ENCODE data around the gene MED1. TPM values are rescaled to one million over a fixed set of nuclear protein-coding genes. Genes with fewer than 3 reads are reported as not detected.
"Not testable (repeated sequence)": the region's sequence is repeated elsewhere in the genome, so short reads cannot be mapped to it uniquely, and the experiment has no call there.

The MED1 gene
- total RNA-seq, 1 experiment from 2014 or later = 41.5 TPM

GRCh38 chr17:39483506-39483905 is 32.4 kb upstream of the MED1 start:
- no peak for DNase-seq (ENCODE audit: low spot score)
- Histone ChIP-seq H3K27ac (ENCODE audit: low read depth, low read length, poor library complexity, severe bottlenecking) (no peak overlapping the region), H3K4me1 (ENCODE audit: insufficient read depth, low read length, poor library complexity, severe bottlenecking) (no peaks in the 10 kb centered on the region), H3K36me3 (ENCODE audit: insufficient read depth, low read length, poor library complexity, severe bottlenecking) (no peaks in the 10 kb centered on the region), H3K4me3 (ENCODE audit: low read depth, low read length, poor library complexity, severe bottlenecking) (no peak overlapping the region), H3K27me3 (replicated peaks; ENCODE audit: insufficient read depth, low read depth, low read length, poor library complexity) (no peaks in the 10 kb centered on the region), H3K9me3 (ENCODE audit: low read depth, low read length, poor library complexity, severe bottlenecking) (no peaks in the 10 kb centered on the region)
- POLR2A ChIA-PET (ENCODE audit: low non-redundant PET) = no interaction called here
- CTCF ChIA-PET = no interaction called here
- no TSS peak for BruUV-seq (replicated peaks)
- TF ChIP-seq CTCF (conservative IDR thresholded peaks at IDR 0.05; ENCODE audit: low read depth, low read length) (no peak), EZH2 (IDR thresholded peaks at IDR 0.05; ENCODE audit: borderline replicate concordance, low read depth, low read length, poor library complexity, severe bottlenecking) (no peak)
- intact Hi-C loops (cut with micrococcal nuclease; ENCODE audit: unreplicated experiment) = no loop called here

- H3K27me3 ChIP-seq (replicated peaks; ENCODE audit: insufficient read depth, low read depth, low read length, poor library complexity); H3K27ac ChIP-seq (ENCODE audit: low read depth, low read length, poor library complexity, severe bottlenecking); BruUV-seq (replicated peaks); H3K9me3 ChIP-seq (ENCODE audit: low read depth, low read length, poor library complexity, severe bottlenecking); DNase-seq (ENCODE audit: low spot score); POLR2A ChIA-PET (ENCODE audit: low non-redundant PET); H3K4me3 ChIP-seq (ENCODE audit: low read depth, low read length, poor library complexity, severe bottlenecking); H3K36me3 ChIP-seq (ENCODE audit: insufficient read depth, low read length, poor library complexity, severe bottlenecking); CTCF ChIA-PET; intact Hi-C loops (cut with micrococcal nuclease; ENCODE audit: unreplicated experiment); H3K4me1 ChIP-seq (ENCODE audit: insufficient read depth, low read length, poor library complexity, severe bottlenecking): not testable (repeated sequence)
These were observed 28.6 kb upstream of the MED1 start for GRCh38 chr17:39479631-39480030.

GRCh38 chr17:39473310-39473709 is 22.2 kb upstream of the MED1 start:
- Histone ChIP-seq H3K4me1 (ENCODE audit: insufficient read depth, low read length, poor library complexity, severe bottlenecking) (no peaks in the 10 kb centered on the region), H3K4me3 (ENCODE audit: low read depth, low read length, poor library complexity, severe bottlenecking) (no peak overlapping the region), H3K9me3 (ENCODE audit: low read depth, low read length, poor library complexity, severe bottlenecking) (no peaks in the 10 kb centered on the region), H3K27ac (ENCODE audit: low read depth, low read length, poor library complexity, severe bottlenecking) (no peak overlapping the region), H3K27me3 (replicated peaks; ENCODE audit: insufficient read depth, low read depth, low read length, poor library complexity) (no peaks in the 10 kb centered on the region), H3K36me3 (ENCODE audit: insufficient read depth, low read length, poor library complexity, severe bottlenecking) (peaks cover 11% of the 10 kb centered on the region)
- TF ChIP-seq CTCF (conservative IDR thresholded peaks at IDR 0.05; ENCODE audit: low read depth, low read length) (no peak), EZH2 (IDR thresholded peaks at IDR 0.05; ENCODE audit: borderline replicate concordance, low read depth, low read length, poor library complexity, severe bottlenecking) (no peak)
- CTCF ChIA-PET = no interaction called here
- BruUV-seq (replicated peaks) = no TSS peak
- POLR2A ChIA-PET (ENCODE audit: low non-redundant PET) = no interaction called here
- intact Hi-C loops (cut with micrococcal nuclease; ENCODE audit: unreplicated experiment) = no loop called here
- DNase-seq (ENCODE audit: low spot score) = no peak

GRCh38 chr17:39468610-39469009 is 17.5 kb upstream of the MED1 start:
- H3K4me3 ChIP-seq (ENCODE audit: low read depth, low read length, poor library complexity, severe bottlenecking); H3K9me3 ChIP-seq (ENCODE audit: low read depth, low read length, poor library complexity, severe bottlenecking); H3K27me3 ChIP-seq (replicated peaks; ENCODE audit: insufficient read depth, low read depth, low read length, poor library complexity); BruUV-seq (replicated peaks); H3K4me1 ChIP-seq (ENCODE audit: insufficient read depth, low read length, poor library complexity, severe bottlenecking); H3K27ac ChIP-seq (ENCODE audit: low read depth, low read length, poor library complexity, severe bottlenecking); intact Hi-C loops (cut with micrococcal nuclease; ENCODE audit: unreplicated experiment); CTCF ChIA-PET; POLR2A ChIA-PET (ENCODE audit: low non-redundant PET); DNase-seq (ENCODE audit: low spot score); H3K36me3 ChIP-seq (ENCODE audit: insufficient read depth, low read length, poor library complexity, severe bottlenecking): not testable (repeated sequence)

- intact Hi-C loops (cut with micrococcal nuclease; ENCODE audit: unreplicated experiment); H3K27ac ChIP-seq (ENCODE audit: low read depth, low read length, poor library complexity, severe bottlenecking); POLR2A ChIA-PET (ENCODE audit: low non-redundant PET); H3K4me1 ChIP-seq (ENCODE audit: insufficient read depth, low read length, poor library complexity, severe bottlenecking); H3K9me3 ChIP-seq (ENCODE audit: low read depth, low read length, poor library complexity, severe bottlenecking); BruUV-seq (replicated peaks); H3K27me3 ChIP-seq (replicated peaks; ENCODE audit: insufficient read depth, low read depth, low read length, poor library complexity); H3K4me3 ChIP-seq (ENCODE audit: low read depth, low read length, poor library complexity, severe bottlenecking); DNase-seq (ENCODE audit: low spot score); H3K36me3 ChIP-seq (ENCODE audit: insufficient read depth, low read length, poor library complexity, severe bottlenecking): not testable (repeated sequence)
- CTCF ChIA-PET = interaction anchor here (0.6 kb wide), 1 partner anchor 111 kb away, joined by 4 read pairs; no protein-coding TSS in a partner anchor
These were observed 13.6 kb upstream of the MED1 start for GRCh38 chr17:39464639-39465181.
